PC-3 (cell line): Measurements from ENCODE around the gene IGF1. TPM values are rescaled to one million over a fixed set of nuclear protein-coding genes. Genes with fewer than 3 reads are reported as not detected.

Experiments used
- ATAC-seq: fragments of 200-7000 bp; cut with Tn5 transposase; 2 replicates; pipeline ENCODE4 v1.9.1; 2020; ENCODE audit warnings: mild to moderate bottlenecking, moderate library complexity
- BruUV-seq: library from RNA; stranded (reverse); fragments of 400-500 nt; replicated peaks from 2 replicates; lab custom pipeline; 2021; lab: Mats Ljungman, UMichigan
- CTCF ChIA-PET: fragments of 300-600 bp; sonication (Branson Sonifier 250); formaldehyde crosslinking; loops from one replicate; lab custom pipeline; 2022; ENCODE audit warnings: antibody characterized with exemption; lab: Charles Lee
- POLR2A ChIA-PET: fragments of 300-600 bp; sonication (Branson Sonifier 250); formaldehyde crosslinking; loops from one replicate; lab custom pipeline; 2022; ENCODE audit warnings: antibody characterized with exemption; ENCODE audit not compliant: unreplicated experiment; lab: Charles Lee
- DNase-seq: peaks from one replicate; pipeline ENCODE4 v3.0.0-alpha.2; 2015
- H2AFZ ChIP-seq: fragments of 300-600 bp; sonication (generic); 2 replicates; pipeline ENCODE4 v1.6.0; 2016; ENCODE audit warnings: antibody characterized with exemption, low read length
- H3F3A ChIP-seq: fragments of 300-600 bp; sonication (generic); one replicate; pipeline ENCODE4 v1.6.0; 2017; ENCODE audit warnings: antibody characterized with exemption, low read length, control low read depth, mild to moderate bottlenecking; ENCODE audit not compliant: unreplicated experiment
- H3K27ac ChIP-seq: fragments of 300-600 bp; sonication (generic); 2 replicates; pipeline ENCODE4 v1.5.1; 2016; ENCODE audit warnings: mild to moderate bottlenecking, low read length
- H3K27me3 ChIP-seq: fragments of 300-600 bp; sonication (generic); 2 replicates; pipeline ENCODE4 v1.6.1; 2016; ENCODE audit warnings: low read length, mixed read lengths
- H3K36me3 ChIP-seq: fragments of 300-600 bp; sonication (generic); 2 replicates; pipeline ENCODE4 v1.6.1; 2016; ENCODE audit warnings: low read depth, mixed run types, low read length, mixed read lengths
- H3K4me1 ChIP-seq: fragments of 300-600 bp; sonication (generic); 2 replicates; pipeline ENCODE4 v1.5.1; 2016; ENCODE audit warnings: low read length; ENCODE audit not compliant: insufficient read depth
- H3K4me2 ChIP-seq: fragments of 300-600 bp; sonication (generic); 2 replicates; pipeline ENCODE4 v1.6.0; 2016; ENCODE audit warnings: low read length
- H3K4me3 ChIP-seq: fragments of 300-600 bp; sonication (generic); 2 replicates; pipeline ENCODE4 v1.5.1; 2016; ENCODE audit warnings: mild to moderate bottlenecking, low read length, mixed read lengths
- H3K79me2 ChIP-seq: fragments of 300-600 bp; sonication (generic); 2 replicates; pipeline ENCODE4 v1.6.1; 2017; ENCODE audit warnings: low read length, mixed read lengths
- H3K9ac ChIP-seq: fragments of 300-600 bp; sonication (generic); 2 replicates; pipeline ENCODE4 v1.6.0; 2016; ENCODE audit warnings: mild to moderate bottlenecking, low read length
- H3K9me2 ChIP-seq: fragments of 300-600 bp; sonication (generic); replicated peaks from 2 replicates; pipeline ENCODE4 v1.6.1; 2016; ENCODE audit warnings: mixed run types, low read length, mixed read lengths
- H3K9me3 ChIP-seq: fragments of 300-600 bp; sonication (generic); 2 replicates; pipeline ENCODE4 v1.6.1; 2016; ENCODE audit warnings: low read length, mixed read lengths
- H4K20me1 ChIP-seq: fragments of 300-600 bp; sonication (generic); 2 replicates; pipeline ENCODE4 v1.6.1; 2016; ENCODE audit warnings: low read length, mixed read lengths
- EZH2 ChIP-seq: fragments of 300-600 bp; sonication (generic); IDR thresholded peaks from one replicate; pipeline ENCODE4 v1.6.1; 2017; ENCODE audit warnings: antibody characterized with exemption, mild to moderate bottlenecking, low read length; ENCODE audit not compliant: unreplicated experiment
- EZH2phosphoT487 ChIP-seq: fragments of 300-600 bp; sonication (generic); IDR thresholded peaks from 2 replicates; pipeline ENCODE4 v1.6.1; 2018; ENCODE audit warnings: mild to moderate bottlenecking, antibody characterized with exemption, low read length, borderline replicate concordance
- intact Hi-C: fragments of 100-400 bp; cut with micrococcal nuclease; formaldehyde crosslinking; loops from 2 replicates; pipeline ENCODE4 v1.9.0; 2023
- total RNA-seq: library from RNA; depleted of rRNA; stranded (reverse); fragments of >200 nt; gene quantifications from 2 replicates; pipeline ENCODE4 v1.2.3, GENCODE V29; 2014
- TF ChIP-seq, protein P1 (sequence below): fragments of 300-600 bp; sonication (generic); conservative IDR thresholded peaks from 2 replicates; pipeline ENCODE4 v1.5.1; 2017; ENCODE audit warnings: antibody characterized with exemption, low read depth, mild to moderate bottlenecking, low read length

IGF1 gene
- total RNA-seq, 1 experiment from 2014 or later, result not detected

DNA sequence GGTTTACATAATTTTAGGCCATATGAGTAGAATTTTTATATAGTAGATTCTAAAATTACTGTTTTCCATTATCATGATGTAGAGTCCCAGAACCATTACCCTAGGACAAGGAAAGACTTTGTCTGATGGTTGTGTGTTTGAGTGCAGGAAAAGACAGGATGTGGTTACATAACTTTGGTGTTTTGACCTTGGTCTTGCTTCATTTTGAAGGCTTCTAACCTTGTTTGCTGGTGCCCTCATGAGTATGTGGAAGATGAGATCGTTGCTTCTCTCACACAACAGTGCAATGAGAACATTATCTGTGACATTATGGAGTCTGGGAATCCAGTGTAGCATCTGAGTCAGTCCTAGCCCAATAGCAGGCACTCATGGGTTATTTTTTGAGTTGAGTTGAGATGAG lies 106.2 kb downstream of the IGF1 start:
- no TSS peak for BruUV-seq
- Histone ChIP-seq H2AFZ (no peak overlapping the region), H3K9ac (no peak overlapping the region), H3K79me2 (no peaks in the 10 kb centered on the region), H3K9me2 (no peaks in the 10 kb centered on the region), H3K4me2 (no peak overlapping the region), H3K4me3 (no peak overlapping the region), H3K27me3 (no peaks in the 10 kb centered on the region), H3K4me1 (no peaks in the 10 kb centered on the region), H3F3A (no peaks in the 10 kb centered on the region), H3K9me3 (0 out of 2 replicates have a peak, but pooled peaks cover 6% of the 10 kb centered on the region), H4K20me1 (no peaks in the 10 kb centered on the region), H3K36me3 (no peaks in the 10 kb centered on the region), H3K27ac (no peak overlapping the region)
- TF ChIP-seq, protein P1, sequence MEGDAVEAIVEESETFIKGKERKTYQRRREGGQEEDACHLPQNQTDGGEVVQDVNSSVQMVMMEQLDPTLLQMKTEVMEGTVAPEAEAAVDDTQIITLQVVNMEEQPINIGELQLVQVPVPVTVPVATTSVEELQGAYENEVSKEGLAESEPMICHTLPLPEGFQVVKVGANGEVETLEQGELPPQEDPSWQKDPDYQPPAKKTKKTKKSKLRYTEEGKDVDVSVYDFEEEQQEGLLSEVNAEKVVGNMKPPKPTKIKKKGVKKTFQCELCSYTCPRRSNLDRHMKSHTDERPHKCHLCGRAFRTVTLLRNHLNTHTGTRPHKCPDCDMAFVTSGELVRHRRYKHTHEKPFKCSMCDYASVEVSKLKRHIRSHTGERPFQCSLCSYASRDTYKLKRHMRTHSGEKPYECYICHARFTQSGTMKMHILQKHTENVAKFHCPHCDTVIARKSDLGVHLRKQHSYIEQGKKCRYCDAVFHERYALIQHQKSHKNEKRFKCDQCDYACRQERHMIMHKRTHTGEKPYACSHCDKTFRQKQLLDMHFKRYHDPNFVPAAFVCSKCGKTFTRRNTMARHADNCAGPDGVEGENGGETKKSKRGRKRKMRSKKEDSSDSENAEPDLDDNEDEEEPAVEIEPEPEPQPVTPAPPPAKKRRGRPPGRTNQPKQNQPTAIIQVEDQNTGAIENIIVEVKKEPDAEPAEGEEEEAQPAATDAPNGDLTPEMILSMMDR, result no peak
- intact Hi-C loops, result no loop called here
- DNase-seq (no peak), ATAC-seq (no peak)
- ChIA-PET POLR2A (no interaction called here), CTCF (no interaction called here)

DNA sequence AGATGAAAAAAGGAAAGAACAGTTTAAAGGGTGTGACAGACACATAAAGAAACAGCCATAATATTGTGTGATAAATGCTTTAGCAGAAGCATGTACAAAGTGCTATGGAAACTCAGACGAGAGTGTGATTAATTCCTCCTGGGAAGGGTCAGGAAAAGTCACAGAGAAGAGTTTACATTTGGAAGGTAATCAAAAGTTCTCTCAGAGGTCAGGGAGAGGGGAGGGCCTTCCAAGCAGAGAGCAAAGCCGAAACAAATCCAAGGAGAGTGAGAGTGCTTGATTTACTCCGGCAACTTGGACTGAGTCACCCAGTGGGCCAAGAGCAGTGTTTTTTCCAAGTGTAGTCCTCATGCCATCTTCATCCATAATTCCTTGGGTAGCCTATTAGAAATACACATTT lies 108.3 kb downstream of the IGF1 start:
- Histone ChIP-seq H3K4me1 (no peaks in the 10 kb centered on the region), H3K9me3 (0 out of 2 replicates have a peak, but pooled peaks cover 11% of the 10 kb centered on the region), H3K36me3 (no peaks in the 10 kb centered on the region), H3K27me3 (no peaks in the 10 kb centered on the region), H3K4me2 (no peak overlapping the region), H3K9me2 (no peaks in the 10 kb centered on the region), H3K27ac (no peak overlapping the region), H3K79me2 (no peaks in the 10 kb centered on the region), H3K4me3 (no peak overlapping the region), H3F3A (no peaks in the 10 kb centered on the region), H2AFZ (no peak overlapping the region), H3K9ac (no peak overlapping the region), H4K20me1 (no peaks in the 10 kb centered on the region)
- CTCF ChIA-PET, result no interaction called here
- no TSS peak for BruUV-seq
- TF ChIP-seq, protein P1, result no peak
- TF ChIP-seq EZH2phosphoT487, result no peak
- no peak for TF ChIP-seq EZH2
- POLR2A ChIA-PET, result no interaction called here
- ATAC-seq (no peak), DNase-seq (no peak)
- intact Hi-C loops, result no loop called here

DNA sequence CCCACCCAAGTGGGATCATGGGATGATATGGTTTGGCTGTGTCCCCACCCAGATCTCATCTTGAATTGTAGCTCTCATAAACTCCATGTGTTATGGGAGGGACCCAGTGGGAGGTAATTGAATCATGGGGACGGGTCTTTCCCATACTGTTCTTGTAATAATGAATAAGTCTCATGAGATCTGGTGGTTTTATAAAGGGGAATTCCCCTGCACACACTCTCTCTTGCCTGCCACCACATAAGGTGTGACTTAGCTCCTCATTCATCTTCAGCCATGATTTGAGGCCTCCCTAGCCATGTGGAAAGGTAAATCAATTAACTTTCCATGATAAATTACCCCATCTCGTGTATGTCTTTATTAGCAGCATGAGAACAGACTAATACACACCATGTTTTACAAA lies 109.2 kb downstream of the IGF1 start:
- TF ChIP-seq EZH2phosphoT487 (no peak), EZH2 (no peak)
- TF ChIP-seq, protein P1, result no peak
- no peaks in the 10 kb centered on the region for H4K20me1 ChIP-seq
- no peaks in the 10 kb centered on the region for H3F3A ChIP-seq
- no peak overlapping the region for H3K4me3 ChIP-seq
- POLR2A ChIA-PET, result no interaction called here
- H3K79me2 ChIP-seq, result no peaks in the 10 kb centered on the region
- H3K4me1 ChIP-seq, result no peaks in the 10 kb centered on the region
- H2AFZ ChIP-seq, result no peak overlapping the region
- intact Hi-C loops, result no loop called here
- no peak overlapping the region for H3K9ac ChIP-seq
- ATAC-seq (no peak), DNase-seq (no peak)
- H3K9me2 ChIP-seq, result no peaks in the 10 kb centered on the region
- CTCF ChIA-PET, result no interaction called here
- no TSS peak for BruUV-seq
- H3K27me3 ChIP-seq, result no peaks in the 10 kb centered on the region
- no peak overlapping the region for H3K4me2 ChIP-seq
- H3K36me3 ChIP-seq, result no peaks in the 10 kb centered on the region
- no peak overlapping the region for H3K27ac ChIP-seq
- H3K9me3 ChIP-seq, result 0 out of 2 replicates have a peak, but pooled peaks cover 11% of the 10 kb centered on the region
